GM21390 (cell line): ENCODE measurements around the gene KCNG3.
"Not testable (repeated sequence)": the region's sequence is repeated elsewhere in the genome, so short reads cannot be mapped to it uniquely, and the experiment has no call there.

Experiments
- ATAC-seq: cut with Tn5 transposase; IDR thresholded peaks from one replicate; pipeline ENCODE4 v1.9.1; 2021; ENCODE audit not compliant: unreplicated experiment

The KCNG3 gene

DNA sequence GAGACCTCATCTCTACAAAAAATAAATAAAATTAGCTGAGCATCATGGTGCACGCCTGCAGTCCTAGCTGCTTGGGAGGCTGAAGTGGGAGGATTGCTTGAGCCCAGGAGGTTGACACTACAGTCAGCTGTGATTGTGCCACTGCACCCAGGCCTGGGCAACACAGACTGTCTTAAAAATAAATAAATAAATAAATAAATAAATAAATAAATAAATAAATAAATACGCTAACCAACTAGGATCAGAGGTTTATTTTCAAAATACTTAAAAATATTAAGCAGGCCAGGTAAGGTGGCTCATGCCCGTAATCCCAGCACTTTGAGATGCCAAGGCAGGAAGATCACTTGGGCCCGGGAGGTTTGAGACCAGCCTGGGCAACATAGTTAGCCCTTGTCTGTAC lies 63.6 kb downstream of the KCNG3 start:
- ATAC-seq, result no peak

DNA sequence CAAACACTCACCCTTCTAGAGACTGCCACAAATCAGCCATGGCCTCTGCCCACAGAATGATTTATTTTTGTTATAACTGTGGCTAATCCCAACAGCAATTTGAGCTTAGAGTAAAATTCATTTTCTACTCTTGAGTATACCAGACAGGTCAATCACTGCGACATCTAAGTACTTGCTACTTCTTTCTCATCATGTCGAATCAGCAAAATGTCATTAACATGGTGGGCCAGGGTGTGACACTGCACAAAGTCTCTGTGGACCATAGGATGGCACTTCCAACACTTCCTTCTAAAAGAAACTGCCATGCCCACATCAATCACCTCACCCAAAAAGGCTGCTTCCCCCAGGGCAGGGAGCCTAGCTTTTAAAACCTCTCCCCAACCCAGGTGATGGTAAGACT lies 64.4 kb downstream of the KCNG3 start:
- ATAC-seq, result no peak

DNA sequence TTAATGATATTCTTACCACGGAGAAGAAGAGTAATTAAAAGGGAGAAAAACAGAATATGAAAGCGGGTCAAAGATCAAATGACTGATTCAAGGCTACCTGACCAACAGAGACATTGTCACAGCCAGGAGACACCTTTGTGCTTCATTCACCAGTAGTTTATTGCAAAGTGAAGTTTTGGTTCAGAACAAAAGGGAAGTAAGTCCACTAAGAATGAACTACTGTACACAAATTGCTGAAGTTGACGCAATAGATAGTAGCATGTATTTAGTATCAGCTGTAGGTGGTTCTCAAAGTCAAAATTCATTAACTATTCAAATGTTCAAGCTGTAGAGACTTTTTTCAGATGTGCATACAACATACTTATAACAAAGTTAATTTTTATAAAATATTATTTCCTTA lies 68.1 kb downstream of the KCNG3 start:
- no peak for ATAC-seq

DNA sequence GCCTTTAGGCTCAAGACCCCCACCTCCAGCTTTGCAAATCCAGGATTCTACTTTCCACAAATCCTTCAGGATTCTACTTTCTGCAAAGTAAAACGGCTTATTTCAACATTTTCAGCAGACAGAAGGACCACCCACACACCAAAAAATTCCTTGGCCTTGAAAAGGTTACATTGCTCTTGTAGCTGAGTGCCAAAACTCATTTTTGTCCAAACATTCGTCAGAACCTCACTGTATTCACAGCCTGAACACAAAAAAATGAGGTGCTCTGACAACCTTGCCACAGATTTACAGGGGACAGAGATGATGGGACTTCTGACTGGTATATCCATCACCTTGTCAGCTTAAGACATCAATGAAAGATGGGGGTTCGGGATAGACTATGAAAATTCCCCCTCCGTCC lies 69.7 kb downstream of the KCNG3 start:
- ATAC-seq, result no peak

DNA sequence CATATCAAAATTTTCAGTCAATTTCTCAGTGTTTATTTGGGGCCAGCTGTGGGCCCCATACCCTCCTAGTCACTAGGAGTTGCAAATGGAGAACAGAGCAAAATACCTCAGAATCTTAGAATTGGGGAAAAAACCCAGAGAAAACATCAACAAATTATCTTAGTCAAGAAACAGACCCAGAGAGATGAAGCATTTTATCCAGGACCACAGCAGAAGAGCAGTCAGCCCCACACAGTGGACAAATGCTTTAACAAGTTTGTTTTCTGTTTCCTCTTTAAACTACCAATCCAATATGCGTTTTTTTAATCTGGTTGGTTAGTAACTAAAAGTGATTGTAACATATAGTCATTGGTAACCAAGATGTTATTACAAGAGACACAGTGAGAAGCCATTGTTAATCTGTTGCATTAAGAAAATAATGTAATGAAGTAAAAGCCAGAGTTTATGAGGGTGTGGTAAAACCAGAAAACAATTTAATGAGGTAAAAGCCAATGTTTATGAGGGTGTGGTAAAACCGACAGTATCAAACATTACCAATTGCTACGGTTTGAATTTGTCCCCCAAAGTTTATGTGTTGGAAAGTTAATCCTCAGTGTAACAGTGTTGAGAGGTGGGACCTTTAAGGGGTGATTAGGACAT lies 72.1 kb downstream of the KCNG3 start:
- ATAC-seq, result no peak

DNA sequence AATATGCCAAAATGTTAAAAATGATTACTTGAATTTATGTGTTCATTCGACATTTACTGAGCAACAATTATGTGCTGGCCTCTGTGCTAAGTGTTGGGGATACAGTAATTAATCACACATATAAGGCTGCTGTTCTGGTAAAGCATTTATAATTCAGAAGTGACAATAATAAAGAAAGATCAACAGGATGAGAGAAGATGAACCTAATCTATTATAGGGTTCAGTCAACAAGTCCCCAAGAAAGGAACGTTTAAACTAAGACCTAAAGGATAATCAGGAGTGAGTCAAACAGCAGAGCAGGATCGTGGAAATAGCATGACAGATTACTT lies 72.7 kb downstream of the KCNG3 start:
- no peak for ATAC-seq

DNA sequence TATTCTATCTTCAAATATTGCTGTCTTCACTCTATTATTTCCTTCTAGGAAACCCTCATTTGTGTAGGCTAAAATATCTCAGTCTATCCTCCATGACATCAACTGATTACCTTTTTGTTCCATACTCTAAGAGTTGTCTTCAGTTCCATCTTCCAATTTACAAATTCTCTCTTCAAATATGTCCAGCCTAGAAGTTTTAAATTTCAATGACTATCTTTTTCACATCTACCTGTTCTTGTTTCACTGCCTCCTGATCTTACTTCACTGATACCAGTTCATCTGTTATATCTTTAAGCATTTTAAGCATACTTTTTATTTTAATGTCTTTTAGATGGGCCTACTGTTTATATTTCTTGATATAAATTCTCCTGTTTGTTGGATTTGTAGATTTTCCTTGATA lies 79.1 kb downstream of the KCNG3 start:
- ATAC-seq, result no peak

DNA sequence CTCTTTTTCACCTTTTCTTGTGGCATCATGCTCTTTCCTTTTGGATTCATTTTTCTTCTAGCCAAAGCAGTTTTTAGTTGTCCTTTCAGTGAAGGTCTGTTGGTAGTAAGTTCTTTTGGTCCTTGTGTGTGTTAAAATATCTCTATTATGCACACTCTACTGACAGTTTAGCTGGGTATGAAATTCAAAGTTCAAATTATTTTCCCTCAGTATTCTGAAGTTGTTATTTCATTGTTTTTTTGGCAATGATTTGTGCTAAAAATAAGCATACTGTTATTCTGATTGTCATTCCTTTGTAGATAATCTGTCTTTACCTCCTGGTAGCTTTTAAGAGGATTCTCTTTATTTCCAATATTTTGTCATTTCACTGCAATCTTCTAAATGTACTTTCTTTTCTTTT lies 79.6 kb downstream of the KCNG3 start:
- no peak for ATAC-seq

DNA sequence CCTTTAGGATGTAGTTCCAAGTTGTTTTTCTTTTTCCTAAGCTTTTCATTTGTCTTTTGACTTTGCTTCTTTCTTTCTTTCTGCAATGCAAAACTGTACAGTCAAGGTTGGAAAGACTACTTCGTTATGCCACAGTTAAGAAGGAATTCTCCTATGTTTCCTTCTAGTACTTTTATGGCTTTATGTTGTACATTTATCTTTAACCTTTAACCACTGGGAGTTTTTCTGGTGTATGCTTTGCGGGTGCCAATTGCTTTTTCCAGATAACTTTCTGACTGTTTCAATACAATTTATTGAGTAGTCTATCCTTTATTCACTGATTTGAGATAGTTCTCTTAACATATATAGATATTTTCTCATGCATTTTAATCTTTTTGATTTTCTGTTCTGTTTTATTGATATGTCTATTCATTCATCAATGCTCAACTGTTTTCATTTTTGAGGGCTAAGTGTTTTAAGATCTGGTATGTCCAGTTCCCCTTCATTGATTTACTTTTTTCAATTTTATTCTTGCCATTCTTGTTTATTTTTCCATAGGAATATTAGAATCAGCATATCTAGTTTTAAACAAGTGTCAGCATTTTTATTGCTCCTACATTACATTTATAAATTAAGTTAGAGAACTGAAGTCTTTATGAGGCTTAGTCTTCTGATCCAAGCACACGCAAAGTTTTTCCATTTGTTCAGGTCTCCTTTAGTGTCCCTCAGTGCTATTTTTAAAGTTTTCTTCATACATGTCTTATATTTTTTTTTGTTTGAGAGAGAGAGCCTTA lies 82.9 kb downstream of the KCNG3 start:
- no peak for ATAC-seq

DNA sequence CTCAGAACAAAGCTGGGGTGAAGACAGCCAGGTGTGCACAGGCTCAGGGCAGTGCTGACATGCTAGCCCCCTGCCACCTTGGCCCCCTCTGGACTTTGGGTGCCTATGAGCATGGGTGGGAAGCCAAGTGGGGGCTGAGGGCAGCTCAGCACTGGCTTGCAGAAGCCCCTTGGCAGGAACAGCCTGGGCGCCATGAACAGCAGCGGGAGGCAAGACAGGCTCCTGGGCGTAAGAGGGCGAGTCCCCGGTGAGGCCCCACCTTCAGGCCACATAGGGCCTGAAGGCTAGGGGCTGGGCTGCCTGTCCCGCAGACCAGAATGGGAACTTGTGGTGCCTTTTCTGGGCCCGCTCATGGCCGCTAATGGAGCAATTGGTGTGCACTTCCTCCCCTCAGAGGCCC lies 85.8 kb downstream of the KCNG3 start:
- no peak for ATAC-seq

DNA sequence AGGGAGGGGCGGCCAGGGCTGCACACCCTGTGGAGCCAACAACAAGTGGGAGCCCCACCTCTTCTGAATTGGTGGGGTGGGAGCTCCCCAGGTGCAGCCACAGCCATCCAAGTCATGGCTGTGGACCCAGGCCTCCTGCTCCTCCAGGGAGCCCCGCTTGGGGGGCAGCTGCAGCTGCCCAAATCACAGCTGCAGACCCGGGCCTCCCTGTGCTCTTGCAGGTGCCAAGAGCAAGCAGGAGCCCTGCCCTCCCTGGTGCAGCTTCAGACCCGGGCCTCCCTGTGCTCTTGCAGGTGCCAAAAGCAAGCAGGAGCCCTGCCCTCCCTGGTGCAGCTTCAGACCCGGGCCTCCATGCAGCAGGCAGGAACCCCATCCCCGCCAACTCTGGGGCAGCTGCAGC lies 86.3 kb downstream of the KCNG3 start:
- no peak for ATAC-seq

DNA sequence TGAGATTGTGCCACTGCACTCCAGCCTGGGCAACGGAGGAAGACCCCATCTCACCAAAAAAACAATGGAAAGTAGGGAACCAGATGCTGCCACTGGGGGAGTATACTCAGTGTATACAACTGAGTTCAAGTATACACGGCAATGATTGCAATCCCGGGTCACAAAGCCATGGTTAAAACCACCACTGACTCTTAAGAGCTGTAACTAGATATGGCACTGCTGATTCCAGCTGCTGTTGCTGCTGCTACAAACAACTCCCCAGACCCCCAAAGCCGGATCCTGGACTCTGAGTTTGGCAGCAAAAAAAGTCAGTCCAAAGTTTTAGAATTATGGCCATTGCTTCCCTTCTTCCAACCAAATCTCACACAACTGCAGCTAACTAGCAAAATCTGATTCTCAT lies 89.1 kb downstream of the KCNG3 start:
- ATAC-seq, result no peak

DNA sequence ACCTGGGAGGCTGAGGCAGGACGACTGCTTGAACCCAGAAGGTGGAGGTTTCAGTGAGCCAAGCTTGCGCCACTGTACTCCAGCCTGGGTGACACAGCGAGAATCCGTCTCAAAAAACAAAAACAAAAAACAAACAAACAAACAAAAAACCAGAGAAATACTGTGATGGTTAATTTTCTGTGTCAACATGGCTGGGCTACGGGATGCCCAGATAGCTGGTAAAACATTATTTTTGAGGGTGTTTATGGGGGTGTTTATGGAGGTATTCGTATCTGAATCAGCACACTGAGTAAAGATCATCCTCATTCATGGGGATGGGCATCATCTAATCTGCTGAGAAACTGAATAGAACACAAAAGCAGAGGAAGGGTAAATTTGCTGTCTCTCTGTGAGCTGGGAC lies 92.0 kb downstream of the KCNG3 start:
- no peak for ATAC-seq

DNA sequence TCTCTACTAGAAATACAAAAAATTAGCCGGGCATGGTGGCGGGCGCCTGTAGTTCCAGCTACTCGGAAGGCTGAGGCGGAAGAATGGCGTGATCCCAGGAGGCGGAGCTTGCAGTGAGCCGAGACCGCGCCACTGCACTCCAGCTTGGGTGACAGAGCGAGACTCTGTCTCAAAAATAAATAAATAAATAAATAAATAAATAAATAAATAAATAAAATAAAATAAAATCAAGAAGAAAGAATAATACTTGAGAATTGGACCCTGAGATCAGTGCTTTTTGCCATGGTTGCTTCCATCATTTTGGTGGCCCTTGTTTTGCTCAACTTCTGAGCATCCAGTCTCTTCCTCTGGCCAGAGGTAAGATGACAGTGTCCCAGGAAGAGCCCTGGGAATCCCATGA lies 95.7 kb downstream of the KCNG3 start:
- not testable (repeated sequence) for ATAC-seq

DNA sequence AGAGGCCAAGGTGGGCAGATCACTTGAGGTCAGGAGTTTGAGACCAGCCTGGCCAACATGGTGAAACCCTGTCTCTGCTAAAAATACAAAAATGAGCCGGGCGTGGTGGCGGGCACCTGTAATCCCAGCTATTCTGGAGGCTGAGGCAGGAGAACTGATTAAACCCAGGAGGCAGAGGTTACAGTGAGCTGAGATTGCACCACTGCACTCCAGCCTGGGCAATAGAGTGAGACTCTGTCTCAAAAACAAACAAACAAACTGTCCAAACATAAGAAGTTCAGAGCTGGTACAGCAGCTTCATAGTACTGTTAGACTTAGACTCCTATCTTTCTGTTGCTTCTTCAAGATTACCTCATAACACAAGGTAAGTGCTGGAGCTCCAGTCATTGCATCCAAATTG lies 100.5 kb downstream of the KCNG3 start:
- ATAC-seq, result not testable (repeated sequence)

DNA sequence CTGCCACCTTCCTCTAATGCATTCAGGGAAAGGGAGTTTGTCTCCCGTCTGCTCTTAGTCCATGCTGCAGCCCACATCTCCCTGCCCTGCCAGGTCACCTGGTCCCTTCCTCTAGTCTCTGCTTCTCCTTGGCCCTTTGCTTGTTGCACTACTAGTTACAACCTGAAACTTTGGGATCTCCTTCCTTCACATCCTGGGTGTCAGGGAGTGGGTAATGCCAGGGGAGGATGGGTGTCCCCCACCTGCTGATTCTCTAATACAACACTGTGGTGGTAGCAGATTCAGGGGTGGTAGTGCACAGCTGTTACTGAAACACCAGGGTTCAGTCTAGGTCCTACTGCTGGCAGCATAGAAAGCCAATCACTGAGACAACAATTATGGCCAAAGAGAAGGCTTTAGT lies 101.6 kb downstream of the KCNG3 start:
- no peak for ATAC-seq
